ENCODE results near the gene CCDC40. TPM values are rescaled to one million over a fixed set of nuclear protein-coding genes. Genes with fewer than 3 reads are reported as not detected.

CCDC40 gene
- total and polyA plus RNA-seq, 9 of the 15 experiments (the other 6 are each of a cell fraction or from before 2014, with no cell fraction given) = 0.07 to 0.33 TPM; not detected in 7

GRCh38 chr17:80103449-80104085 is 67.1 kb downstream of the CCDC40 start (continued):
- TF ChIP-seq POLR2AphosphoS5 (IDR thresholded peaks at IDR 0.05; ENCODE audit: control insufficient read depth, insufficient read depth, low read depth, low read length) (no peak), ZMIZ1 (IDR thresholded peaks at IDR 0.05; ENCODE audit: low read depth in 2 of 2, low read length in 2 of 2) (no peak), NKRF (IDR thresholded peaks at IDR 0.05; ENCODE audit: borderline replicate concordance) (no peak), RAD51 (IDR thresholded peaks at IDR 0.05; ENCODE audit: borderline replicate concordance, low read depth) (no peak), HCFC1 (IDR thresholded peaks at IDR 0.05; ENCODE audit: low read depth, low read length) (no peak), KLF10 (CRISPR knock-in tag; IDR thresholded peaks at IDR 0.05) (no peak), THRA (IDR thresholded peaks at IDR 0.05) (no peak), TCFL5 (CRISPR knock-in tag; conservative IDR thresholded peaks at IDR 0.05) (no peak)

All from K562 (cell line).